Hematopoietic multipotent progenitor cell treated with erythropoietin and hydrocortisone succinate and interleukin-3 and kit ligand, for 8 days (in vitro differentiated cells): Measurements from ENCODE around the gene SLC39A9.

ENCODE experiments used
- DNase-seq: peaks from one replicate; pipeline ENCODE4 v3.0.0-alpha.2; 2015

The SLC39A9 gene

DNA sequence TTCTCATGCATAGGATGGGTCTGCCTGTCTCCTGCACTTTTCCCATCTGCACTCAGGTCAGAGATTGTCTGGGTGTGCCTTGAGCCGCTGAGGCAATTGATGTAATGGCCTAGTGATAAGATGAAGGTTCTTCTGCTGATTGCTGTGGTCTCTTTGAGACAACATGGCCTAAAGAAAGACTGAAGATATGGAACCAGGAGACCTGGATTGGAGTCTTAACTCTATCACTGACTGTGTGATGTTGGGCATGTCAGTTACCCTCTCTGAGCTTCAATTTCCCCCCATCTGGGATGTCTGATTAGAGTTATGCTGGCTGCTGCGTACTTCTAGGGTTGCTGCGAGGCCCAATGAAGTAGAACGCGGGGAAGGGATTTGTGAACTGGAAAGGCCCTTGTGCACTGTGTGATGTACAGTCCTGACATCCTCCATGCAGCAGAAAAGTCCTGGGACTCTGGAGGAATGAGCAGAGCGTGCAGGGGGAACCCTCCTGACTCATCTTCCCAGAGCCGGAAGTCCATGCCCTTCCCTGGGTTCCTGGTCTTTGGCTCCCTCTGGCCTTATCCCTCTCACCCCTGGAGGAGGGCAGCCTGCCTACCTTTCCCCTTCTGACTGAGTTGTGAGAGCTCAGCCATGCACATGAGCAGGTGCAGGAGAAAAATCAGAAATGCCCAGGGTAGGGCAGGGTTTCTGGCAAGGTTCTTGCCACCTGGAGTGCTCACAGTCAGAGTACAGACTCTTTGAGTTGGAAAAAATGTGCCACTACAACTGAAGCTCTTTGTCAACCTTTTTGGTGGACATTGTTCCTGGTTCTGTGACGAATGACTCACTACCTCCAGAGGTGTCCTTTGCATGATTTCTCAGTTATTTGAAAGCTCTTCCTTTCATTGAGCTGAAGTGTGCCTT is 107.1 kb downstream of the SLC39A9 start:
- no peak for DNase-seq

- DNase-seq: no peak
These were observed 107.7 kb downstream of the SLC39A9 start for GRCh38 chr14:69506241-69506595.
